ENCODE results near the gene TTC23.

DNA sequence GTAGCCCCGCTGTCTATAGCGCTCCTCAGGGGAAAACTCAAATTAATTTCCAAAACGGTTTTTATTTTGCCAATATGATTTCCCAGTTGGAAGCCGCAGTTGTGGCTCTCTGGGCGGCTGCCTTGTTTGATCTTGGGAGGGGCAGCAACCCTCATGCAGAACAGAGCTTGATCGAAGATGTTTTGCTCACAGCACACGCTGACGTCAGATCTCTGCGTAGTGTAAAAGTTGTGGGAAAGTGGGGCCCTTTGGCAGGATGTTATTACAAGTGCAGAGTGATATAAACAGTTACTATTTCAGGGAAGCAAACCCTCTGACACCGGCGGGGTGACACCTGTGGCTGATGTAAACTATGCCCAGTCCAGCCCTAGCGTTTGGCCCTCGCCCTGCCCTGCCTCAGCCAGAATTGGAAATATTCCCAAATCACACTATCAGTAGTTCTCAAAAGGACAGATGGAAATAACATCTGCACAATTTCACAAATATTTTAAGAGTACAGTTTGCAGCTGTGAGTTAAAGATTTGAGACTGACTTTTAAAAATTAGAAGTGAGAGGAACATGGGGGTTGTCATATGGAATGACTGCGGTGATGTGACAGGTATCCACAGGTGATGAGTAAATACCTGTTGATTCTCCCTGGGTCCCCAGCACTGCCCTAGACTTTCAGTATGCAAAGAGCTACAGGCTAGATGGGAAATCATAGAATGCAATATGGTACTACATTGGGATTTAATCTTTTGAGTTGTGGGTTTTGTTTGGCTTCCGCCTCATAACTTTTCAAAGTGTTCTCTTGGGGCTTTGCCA is 142.8 kb downstream of the TTC23 start:
- TF ChIP-seq, protein P1, sequence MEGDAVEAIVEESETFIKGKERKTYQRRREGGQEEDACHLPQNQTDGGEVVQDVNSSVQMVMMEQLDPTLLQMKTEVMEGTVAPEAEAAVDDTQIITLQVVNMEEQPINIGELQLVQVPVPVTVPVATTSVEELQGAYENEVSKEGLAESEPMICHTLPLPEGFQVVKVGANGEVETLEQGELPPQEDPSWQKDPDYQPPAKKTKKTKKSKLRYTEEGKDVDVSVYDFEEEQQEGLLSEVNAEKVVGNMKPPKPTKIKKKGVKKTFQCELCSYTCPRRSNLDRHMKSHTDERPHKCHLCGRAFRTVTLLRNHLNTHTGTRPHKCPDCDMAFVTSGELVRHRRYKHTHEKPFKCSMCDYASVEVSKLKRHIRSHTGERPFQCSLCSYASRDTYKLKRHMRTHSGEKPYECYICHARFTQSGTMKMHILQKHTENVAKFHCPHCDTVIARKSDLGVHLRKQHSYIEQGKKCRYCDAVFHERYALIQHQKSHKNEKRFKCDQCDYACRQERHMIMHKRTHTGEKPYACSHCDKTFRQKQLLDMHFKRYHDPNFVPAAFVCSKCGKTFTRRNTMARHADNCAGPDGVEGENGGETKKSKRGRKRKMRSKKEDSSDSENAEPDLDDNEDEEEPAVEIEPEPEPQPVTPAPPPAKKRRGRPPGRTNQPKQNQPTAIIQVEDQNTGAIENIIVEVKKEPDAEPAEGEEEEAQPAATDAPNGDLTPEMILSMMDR (IDR thresholded peaks at IDR 0.05) = no peak
- no peak for TF ChIP-seq POLR2A (IDR thresholded peaks at IDR 0.05)

Measured in thyroid gland (tissue), 4 donors.